Body of pancreas (tissue), 4 donors: ENCODE results near the gene TTC17.

ENCODE experiments used
- POLR2A ChIP-seq, 3 donors: fragments of 450-650 bp; IDR thresholded peaks; one replicate each; pipeline ENCODE4 v1.6.1; 2016; ENCODE audit warnings: antibody characterized with exemption in 3 of 3, mild to moderate bottlenecking in 2 of 3
- TF ChIP-seq, protein P1 (sequence below), 7 experiments: fragments of 450-650 bp in 4 of 7; fragments of 200-600 bp in 3 of 7; sonication (generic) in 3 of 7; IDR thresholded peaks; one replicate each; pipeline ENCODE4 v1.5.1; 2016 to 2019; ENCODE audit warnings: antibody characterized with exemption in 7 of 7

DNA sequence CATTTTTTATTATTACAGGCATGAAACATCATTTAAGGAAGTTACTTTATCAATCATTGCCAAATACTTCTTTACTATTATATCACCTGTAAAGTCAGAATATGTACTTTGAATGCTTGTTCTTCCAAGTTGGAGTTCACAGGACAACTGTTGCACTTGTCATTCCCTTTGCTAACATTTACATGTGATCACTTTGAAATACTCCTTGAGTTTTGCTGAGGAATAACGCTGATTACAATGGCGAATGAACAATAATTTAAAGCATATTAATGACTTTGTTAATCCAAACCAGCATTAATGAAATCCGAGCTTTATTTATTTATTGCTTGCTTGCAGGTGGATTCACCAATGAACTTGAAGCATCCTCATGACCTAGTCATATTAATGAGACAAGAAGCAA lies 20.2 kb downstream of the TTC17 start:
- TF ChIP-seq, protein P1, sequence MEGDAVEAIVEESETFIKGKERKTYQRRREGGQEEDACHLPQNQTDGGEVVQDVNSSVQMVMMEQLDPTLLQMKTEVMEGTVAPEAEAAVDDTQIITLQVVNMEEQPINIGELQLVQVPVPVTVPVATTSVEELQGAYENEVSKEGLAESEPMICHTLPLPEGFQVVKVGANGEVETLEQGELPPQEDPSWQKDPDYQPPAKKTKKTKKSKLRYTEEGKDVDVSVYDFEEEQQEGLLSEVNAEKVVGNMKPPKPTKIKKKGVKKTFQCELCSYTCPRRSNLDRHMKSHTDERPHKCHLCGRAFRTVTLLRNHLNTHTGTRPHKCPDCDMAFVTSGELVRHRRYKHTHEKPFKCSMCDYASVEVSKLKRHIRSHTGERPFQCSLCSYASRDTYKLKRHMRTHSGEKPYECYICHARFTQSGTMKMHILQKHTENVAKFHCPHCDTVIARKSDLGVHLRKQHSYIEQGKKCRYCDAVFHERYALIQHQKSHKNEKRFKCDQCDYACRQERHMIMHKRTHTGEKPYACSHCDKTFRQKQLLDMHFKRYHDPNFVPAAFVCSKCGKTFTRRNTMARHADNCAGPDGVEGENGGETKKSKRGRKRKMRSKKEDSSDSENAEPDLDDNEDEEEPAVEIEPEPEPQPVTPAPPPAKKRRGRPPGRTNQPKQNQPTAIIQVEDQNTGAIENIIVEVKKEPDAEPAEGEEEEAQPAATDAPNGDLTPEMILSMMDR (IDR thresholded peaks at IDR 0.05), result no peak
- no peak for TF ChIP-seq POLR2A (IDR thresholded peaks at IDR 0.05)
